GM18508 (cell line): ENCODE data around the gene ISL1.

Experiments
- ATAC-seq: cut with Tn5 transposase; IDR thresholded peaks from one replicate; pipeline ENCODE4 v1.9.1; 2021; ENCODE audit warnings: moderate number of reproducible peaks; ENCODE audit not compliant: insufficient read depth, unreplicated experiment

The ISL1 gene

GRCh38 chr5:51383131-51384121 is at the start of gene ISL1:
TSS of gene ISL1 (plus strand) at chr5:51383448. CDS start at chr5:51383672, 224 bp downstream.
- no peak for ATAC-seq

GRCh38 chr5:51336878-51337277 is 46.4 kb upstream of the ISL1 start:
- ATAC-seq, result no peak

GRCh38 chr5:51345106-51345505 is 38.1 kb upstream of the ISL1 start:
- no peak for ATAC-seq

- ATAC-seq, result no peak
Measured at GRCh38 chr5:51347157-51347556, 36.1 kb upstream of the ISL1 start.

GRCh38 chr5:51347704-51348103 is 35.5 kb upstream of the ISL1 start:
- no peak for ATAC-seq

- ATAC-seq, result no peak
Measured at GRCh38 chr5:51371052-51371451, 12.2 kb upstream of the ISL1 start.

- ATAC-seq, result no peak
Measured at GRCh38 chr5:51373880-51374523, 9.2 kb upstream of the ISL1 start.

GRCh38 chr5:51375084-51375483 is 8.2 kb upstream of the ISL1 start:
- ATAC-seq, result no peak

GRCh38 chr5:51376509-51376908 is 6.7 kb upstream of the ISL1 start:
- no peak for ATAC-seq

- ATAC-seq, result no peak
Measured at GRCh38 chr5:51377151-51378060, 5.8 kb upstream of the ISL1 start.

GRCh38 chr5:51378061-51378409 is 5.2 kb upstream of the ISL1 start:
- no peak for ATAC-seq

GRCh38 chr5:51378448-51379330 is 4.6 kb upstream of the ISL1 start:
- ATAC-seq, result no peak

GRCh38 chr5:51379331-51379700 is 3.9 kb upstream of the ISL1 start:
- no peak for ATAC-seq

- ATAC-seq, result no peak
Measured at GRCh38 chr5:51380603-51381207, 2.5 kb upstream of the ISL1 start.

GRCh38 chr5:51381761-51382474 is 1.3 kb upstream of the ISL1 start:
- ATAC-seq, result no peak

GRCh38 chr5:51382521-51383130 is 622 bp upstream of the ISL1 start:
- ATAC-seq, result no peak

- ATAC-seq, result no peak
Measured at GRCh38 chr5:51384281-51384840, 1.1 kb downstream of the ISL1 start.

- no peak for ATAC-seq
Measured at GRCh38 chr5:51385216-51385615, 2.0 kb downstream of the ISL1 start.
